ENCODE results near the gene TUBA1C.
A peak's percentile ranks its signal among the peaks of the same experiment; 100 is the strongest.
"Not testable (repeated sequence)": the region's sequence is repeated elsewhere in the genome, so short reads cannot be mapped to it uniquely, and the experiment has no call there.

Gene TUBA1C

GRCh38 chr12:49314811-49315210, 49.9 kb downstream of the TUBA1C start:
- FAIRE-seq = no peak

GRCh38 chr12:49317118-49317517, 52.2 kb downstream of the TUBA1C start:
- not testable (repeated sequence) for FAIRE-seq

GRCh38 chr12:49320411-49321103, 55.7 kb downstream of the TUBA1C start:
- not testable (repeated sequence) for FAIRE-seq

GRCh38 chr12:49322367-49322707, 57.5 kb downstream of the TUBA1C start:
- FAIRE-seq = no peak

GRCh38 chr12:49322708-49323523, 58.0 kb downstream of the TUBA1C start, which contains the start of gene TROAP:
Gene TROAP (plus strand): TSS chr12:49323255. CDS start chr12:49323609, 354 bp downstream.
- FAIRE-seq = peak; percentile 99

GRCh38 chr12:49323524-49324097, 58.7 kb downstream of the TUBA1C start:
- no peak for FAIRE-seq

Data from G401.6 (cell line).